SK-N-MC (cell line): Measurements from ENCODE around the gene TTC7B.

ENCODE experiments used
- EZH2 ChIP-seq: fragments of 200-600 bp; sonication (generic); IDR thresholded peaks from one replicate; pipeline ENCODE4 v1.6.1; 2017; ENCODE audit warnings: antibody characterized with exemption
- FOXP2 ChIP-seq: optimal IDR thresholded peaks from 2 replicates; pipeline ENCODE3; 2011; ENCODE audit warnings: mild to moderate bottlenecking, moderate library complexity; ENCODE audit not compliant: insufficient read depth; ENCODE audit errors: extremely low read length, control extremely low read depth
- POLR2AphosphoS5 ChIP-seq: IDR thresholded peaks from 2 replicates; pipeline ENCODE4 v1.6.1; 2012; ENCODE audit warnings: mild to moderate bottlenecking, low read depth, low read length, borderline replicate concordance

GRCh38 chr14:90656973-90657372 is 159.3 kb downstream of the TTC7B start:
- TF ChIP-seq EZH2 (no peak), POLR2AphosphoS5 (no peak), FOXP2 (no peak)
